Measurements from ENCODE around the gene LAMC3.

- TF ChIP-seq ZNF8 (CRISPR knock-in tag; IDR thresholded peaks at IDR 0.05) (no peak), ZNF70 (CRISPR knock-in tag; IDR thresholded peaks at IDR 0.05) (no peak), PPARA (CRISPR knock-in tag; IDR thresholded peaks at IDR 0.05; ENCODE audit: borderline replicate concordance) (no peak), ZC3H10 (CRISPR knock-in tag; IDR thresholded peaks at IDR 0.05) (no peak), TCF4 (CRISPR knock-in tag; IDR thresholded peaks at IDR 0.05; ENCODE audit: borderline replicate concordance) (no peak), ZNF565 (CRISPR knock-in tag; conservative IDR thresholded peaks at IDR 0.05; ENCODE audit: low read depth) (no peak), TOX (CRISPR knock-in tag; IDR thresholded peaks at IDR 0.05; ENCODE audit: borderline replicate concordance) (no peak), GLIS3 (CRISPR knock-in tag; IDR thresholded peaks at IDR 0.05) (no peak), PATZ1 (CRISPR knock-in tag; IDR thresholded peaks at IDR 0.05; ENCODE audit: borderline replicate concordance) (no peak), ARNTL (CRISPR knock-in tag; IDR thresholded peaks at IDR 0.05; ENCODE audit: borderline replicate concordance, low read depth) (no peak), BACH2 (CRISPR knock-in tag; IDR thresholded peaks at IDR 0.05; ENCODE audit: borderline replicate concordance) (no peak)
- TF ChIP-seq, protein P1, sequence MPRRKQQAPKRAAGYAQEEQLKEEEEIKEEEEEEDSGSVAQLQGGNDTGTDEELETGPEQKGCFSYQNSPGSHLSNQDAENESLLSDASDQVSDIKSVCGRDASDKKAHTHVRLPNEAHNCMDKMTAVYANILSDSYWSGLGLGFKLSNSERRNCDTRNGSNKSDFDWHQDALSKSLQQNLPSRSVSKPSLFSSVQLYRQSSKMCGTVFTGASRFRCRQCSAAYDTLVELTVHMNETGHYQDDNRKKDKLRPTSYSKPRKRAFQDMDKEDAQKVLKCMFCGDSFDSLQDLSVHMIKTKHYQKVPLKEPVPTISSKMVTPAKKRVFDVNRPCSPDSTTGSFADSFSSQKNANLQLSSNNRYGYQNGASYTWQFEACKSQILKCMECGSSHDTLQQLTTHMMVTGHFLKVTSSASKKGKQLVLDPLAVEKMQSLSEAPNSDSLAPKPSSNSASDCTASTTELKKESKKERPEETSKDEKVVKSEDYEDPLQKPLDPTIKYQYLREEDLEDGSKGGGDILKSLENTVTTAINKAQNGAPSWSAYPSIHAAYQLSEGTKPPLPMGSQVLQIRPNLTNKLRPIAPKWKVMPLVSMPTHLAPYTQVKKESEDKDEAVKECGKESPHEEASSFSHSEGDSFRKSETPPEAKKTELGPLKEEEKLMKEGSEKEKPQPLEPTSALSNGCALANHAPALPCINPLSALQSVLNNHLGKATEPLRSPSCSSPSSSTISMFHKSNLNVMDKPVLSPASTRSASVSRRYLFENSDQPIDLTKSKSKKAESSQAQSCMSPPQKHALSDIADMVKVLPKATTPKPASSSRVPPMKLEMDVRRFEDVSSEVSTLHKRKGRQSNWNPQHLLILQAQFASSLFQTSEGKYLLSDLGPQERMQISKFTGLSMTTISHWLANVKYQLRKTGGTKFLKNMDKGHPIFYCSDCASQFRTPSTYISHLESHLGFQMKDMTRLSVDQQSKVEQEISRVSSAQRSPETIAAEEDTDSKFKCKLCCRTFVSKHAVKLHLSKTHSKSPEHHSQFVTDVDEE (CRISPR knock-in tag; IDR thresholded peaks at IDR 0.05) = no peak
- TF ChIP-seq, protein P2, sequence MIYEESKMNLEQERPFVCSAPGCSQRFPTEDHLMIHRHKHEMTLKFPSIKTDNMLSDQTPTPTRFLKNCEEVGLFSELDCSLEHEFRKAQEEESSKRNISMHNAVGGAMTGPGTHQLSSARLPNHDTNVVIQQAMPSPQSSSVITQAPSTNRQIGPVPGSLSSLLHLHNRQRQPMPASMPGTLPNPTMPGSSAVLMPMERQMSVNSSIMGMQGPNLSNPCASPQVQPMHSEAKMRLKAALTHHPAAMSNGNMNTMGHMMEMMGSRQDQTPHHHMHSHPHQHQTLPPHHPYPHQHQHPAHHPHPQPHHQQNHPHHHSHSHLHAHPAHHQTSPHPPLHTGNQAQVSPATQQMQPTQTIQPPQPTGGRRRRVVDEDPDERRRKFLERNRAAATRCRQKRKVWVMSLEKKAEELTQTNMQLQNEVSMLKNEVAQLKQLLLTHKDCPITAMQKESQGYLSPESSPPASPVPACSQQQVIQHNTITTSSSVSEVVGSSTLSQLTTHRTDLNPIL (CRISPR knock-in tag; IDR thresholded peaks at IDR 0.05; ENCODE audit: low read depth) = no peak
- TF ChIP-seq, protein P3, sequence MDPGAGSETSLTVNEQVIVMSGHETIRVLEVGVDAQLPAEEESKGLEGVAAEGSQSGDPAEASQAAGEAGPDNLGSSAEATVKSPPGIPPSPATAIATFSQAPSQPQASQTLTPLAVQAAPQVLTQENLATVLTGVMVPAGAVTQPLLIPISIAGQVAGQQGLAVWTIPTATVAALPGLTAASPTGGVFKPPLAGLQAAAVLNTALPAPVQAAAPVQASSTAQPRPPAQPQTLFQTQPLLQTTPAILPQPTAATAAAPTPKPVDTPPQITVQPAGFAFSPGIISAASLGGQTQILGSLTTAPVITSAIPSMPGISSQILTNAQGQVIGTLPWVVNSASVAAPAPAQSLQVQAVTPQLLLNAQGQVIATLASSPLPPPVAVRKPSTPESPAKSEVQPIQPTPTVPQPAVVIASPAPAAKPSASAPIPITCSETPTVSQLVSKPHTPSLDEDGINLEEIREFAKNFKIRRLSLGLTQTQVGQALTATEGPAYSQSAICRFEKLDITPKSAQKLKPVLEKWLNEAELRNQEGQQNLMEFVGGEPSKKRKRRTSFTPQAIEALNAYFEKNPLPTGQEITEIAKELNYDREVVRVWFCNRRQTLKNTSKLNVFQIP (CRISPR knock-in tag; IDR thresholded peaks at IDR 0.05; ENCODE audit: borderline replicate concordance, low read depth) = no peak
Measured at GRCh38 chr9:130974697-130975096, 34.3 kb upstream of the LAMC3 start.
